HG03066 (cell line): ENCODE results near the gene CPLX3.

ENCODE experiments used
- ATAC-seq: cut with Tn5 transposase; IDR thresholded peaks from one replicate; pipeline ENCODE4 v1.9.1; 2021; ENCODE audit warnings: low read depth; ENCODE audit not compliant: unreplicated experiment

The CPLX3 gene

DNA sequence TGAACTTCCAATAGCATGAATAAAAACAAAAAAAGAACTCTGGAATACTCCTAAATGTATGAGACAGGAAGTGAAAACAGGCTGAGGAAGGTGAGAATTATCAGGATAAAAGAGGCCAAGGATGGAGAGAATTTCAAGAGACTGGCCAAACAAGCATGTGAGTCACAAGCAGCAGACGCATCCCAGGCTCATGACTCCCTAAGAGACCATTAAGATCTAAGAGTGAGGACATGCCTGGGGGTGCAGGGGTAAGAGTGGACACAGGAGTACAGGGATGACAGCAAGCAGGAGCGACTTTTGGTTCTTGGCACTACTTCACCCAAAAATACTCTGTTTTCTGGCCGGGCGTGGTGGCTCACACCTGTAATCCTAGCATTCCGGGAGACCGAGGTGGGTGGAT lies 39.7 kb downstream of the CPLX3 start:
- no peak for ATAC-seq

DNA sequence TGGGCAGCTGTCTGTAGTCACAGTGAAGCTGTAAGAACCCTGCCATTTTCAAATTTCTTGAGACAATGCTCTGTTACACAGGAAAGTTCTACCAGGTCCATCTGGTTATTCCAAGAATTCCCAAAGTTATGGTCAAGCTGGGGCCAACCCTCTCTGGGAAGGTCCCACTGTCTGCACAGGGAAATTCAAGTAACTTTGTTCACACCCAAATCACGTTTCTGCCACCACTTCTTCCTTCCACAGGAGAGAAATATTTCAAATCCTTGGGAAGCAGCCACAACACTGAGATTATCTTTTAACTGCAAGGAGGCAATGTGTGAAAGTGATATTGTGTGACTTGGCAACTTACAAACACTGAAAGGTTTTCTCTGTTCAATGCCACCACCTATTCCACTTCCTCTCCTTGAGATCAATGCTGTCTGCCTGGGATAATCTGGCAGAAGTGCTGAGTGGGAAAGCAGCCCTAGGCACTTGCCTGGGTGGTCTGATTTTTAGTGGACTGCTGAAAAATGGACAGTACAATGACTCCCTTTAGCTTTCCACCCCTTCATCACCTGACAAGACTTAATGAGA lies 41.1 kb downstream of the CPLX3 start:
- ATAC-seq: no peak

DNA sequence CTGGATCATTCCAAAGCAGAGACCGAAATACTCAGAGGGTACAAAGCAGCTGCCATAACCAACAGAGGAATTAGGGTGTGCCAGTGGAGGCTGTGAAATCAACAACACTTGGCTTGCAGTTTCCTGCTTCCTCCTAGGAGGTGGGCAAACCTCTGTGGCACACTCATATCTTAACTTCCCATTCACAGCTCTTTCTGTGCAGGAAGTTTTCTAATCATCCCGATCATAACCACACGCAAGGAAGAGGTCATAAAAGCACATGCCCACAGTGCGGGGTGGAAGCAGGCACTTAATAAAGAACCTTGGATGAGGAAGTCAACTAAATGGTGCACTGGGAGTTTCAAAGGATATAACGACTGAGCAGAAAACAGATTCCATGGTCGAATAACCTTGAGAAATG lies 41.6 kb downstream of the CPLX3 start:
- ATAC-seq: no peak

DNA sequence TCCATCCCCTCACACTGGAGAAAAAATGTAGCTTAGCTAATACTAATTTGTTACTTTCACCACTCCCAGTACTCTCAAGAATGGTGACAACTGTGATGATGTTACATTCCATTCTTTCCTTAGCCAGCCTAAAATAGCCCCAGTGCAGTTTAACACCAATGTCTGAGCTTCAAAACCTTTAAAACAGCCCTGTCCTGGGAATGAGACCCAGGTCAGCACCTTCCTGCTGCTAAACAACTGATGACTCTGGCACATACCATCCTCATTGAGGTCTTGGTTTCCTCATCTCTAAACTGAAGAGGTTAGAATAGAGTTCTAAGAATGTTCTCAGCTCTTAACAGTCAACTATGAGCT lies 42.9 kb downstream of the CPLX3 start:
- no peak for ATAC-seq

DNA sequence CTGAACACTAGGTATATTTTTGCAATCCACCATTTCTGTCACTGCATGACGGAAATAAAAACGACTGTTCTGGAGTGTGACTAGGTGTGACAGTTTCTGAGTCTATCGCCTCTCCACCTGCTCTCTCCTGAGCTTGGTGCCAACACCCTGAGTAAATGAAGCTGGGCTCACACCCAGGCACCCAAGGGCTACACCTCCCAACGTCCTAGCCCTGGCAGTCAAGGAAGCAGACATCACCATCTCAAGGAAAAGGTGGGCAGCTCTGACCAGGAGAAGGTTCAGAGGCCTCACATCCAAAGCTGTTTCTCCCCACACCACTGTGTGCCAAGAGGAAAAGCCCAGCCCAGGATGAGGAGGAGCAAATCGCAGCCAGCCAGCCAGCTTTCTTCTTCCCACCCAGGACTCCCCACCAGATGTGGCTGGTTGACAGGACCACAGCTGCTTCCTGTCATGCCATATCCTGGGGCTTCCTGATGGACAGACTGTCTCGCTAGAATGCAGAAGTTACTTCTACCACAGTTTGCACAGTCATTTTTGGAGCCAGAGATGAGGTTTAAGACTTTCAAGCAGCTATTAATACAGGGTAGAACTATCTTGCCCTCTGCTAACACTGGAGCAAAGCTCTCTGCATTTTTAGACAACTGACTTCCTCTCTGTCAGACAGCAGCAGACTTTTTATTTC lies 43.4 kb downstream of the CPLX3 start:
- ATAC-seq: peak; percentile 42

DNA sequence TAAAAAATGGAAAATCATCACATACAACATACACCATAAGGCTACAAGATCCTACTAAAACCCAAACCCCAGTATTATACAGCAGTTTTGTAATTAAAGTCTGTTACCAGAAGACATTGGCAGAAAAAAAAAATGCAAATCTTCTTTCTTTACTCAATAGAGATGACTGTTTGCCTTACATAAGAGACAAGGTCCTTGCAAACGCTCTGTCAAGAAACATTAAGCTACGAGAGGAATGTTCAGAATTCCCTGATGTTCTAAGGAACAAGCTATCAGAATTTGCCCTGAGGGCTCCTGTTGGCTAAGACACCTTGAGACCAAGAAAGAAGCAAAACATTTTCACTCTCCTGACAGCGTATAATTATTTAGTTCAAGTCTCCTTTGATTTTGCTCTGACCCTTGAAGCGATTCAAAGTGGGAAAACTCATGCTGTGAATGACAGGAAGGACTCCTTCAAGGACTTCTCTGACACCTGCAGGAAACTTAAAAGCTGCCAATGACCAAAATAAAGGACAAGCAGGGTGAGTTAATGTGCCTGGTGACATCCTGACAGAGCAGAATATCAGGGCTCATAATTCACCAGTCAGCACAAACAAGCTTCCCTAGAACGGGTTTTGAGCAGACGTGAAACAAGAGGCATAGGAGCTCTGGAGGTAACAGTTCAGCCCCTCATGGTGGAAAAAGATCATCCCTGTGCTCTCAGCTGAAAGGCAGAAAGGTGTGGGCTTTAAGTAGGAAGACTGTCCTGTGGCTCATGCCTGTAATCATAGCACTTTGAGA lies 44.2 kb downstream of the CPLX3 start:
- no peak for ATAC-seq

DNA sequence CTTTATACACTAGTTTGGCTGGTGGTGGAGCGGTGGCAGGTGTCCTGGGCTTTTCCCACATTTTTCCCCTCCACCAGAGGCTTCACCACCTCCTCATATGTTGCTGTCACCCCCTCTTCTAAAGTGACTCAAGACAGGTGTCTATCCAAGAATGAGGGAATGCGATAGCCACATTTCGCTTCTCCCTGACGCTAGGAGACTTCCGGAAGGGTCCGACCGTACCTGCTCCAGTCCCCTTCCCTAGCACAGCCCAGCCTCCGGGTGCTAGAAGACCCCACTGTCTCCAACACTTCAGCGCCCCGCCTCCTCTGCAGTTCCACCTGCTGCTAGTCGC lies 46.2 kb downstream of the CPLX3 start:
- ATAC-seq: no peak

DNA sequence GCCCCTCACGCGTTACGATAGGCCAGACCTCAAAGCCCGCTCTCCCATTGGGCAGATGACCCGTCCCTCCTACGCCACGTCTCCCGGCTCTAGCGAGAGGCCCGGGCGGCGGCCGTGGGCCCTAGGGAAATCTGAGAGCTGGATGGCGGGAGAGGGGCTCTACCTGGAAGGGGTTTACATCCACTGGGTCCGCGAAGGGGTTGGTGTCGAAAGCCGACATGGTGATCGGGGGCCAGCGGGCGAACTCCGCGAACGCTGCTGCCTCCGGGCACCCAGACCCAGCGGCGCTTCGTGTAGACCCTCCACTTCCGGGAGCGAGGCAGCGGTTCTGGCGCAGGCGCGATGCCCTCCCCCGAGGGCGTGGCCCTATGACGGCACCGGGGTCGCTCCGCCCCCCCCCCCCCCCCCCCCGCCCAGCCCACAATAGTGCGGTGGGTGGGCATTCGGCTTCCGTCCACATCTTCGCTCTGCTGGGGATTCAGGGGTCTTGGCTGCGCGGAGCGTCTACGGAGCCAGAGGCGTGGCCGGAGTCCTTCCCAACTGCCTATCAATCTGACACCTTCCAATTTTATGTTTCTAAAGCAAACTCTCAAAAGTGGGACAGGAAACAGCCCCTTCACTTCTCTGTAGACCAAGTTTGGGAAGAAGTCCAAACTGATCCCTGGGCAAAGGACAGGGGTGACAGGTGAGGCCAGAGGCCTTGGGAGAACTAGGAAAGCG lies 46.8 kb downstream of the CPLX3 start, which contains the start of gene SCAMP2:
Gene SCAMP2 (minus strand): TSS at position 330 of the 720 bp plus-strand sequence. CDS start 110 bp downstream, at position 220.
- peak; percentile 76 for ATAC-seq

DNA sequence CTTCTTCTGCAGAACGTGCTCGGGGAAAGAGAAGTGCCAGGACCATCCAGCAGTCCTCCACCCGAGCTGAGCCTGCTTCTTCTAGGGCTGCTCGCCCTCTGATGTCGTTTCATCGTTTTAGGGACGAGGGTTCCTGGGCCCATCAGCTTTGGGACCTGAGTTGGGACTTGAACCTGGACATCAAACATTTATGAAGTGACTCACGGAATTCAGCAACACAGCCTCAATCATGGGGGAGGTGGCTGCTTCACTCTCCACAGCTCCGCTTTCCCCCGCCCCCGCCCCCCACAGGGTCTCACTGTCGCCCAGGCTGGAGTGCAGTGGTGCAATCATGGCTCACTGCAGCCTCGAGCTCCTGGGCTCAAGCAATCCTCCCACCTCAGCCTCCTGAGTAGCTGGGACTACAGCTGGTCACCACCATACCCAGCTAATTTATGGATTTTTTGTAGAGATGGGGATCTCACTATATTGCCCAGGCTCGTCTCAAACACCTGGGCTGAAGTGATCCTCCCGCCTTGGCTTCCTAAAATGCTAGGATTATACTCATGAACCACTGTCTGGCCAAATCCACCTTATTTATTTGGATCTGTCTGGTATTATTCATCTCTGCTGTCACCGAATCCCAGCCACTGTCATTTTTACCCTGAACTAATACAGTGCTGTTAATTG lies 47.5 kb downstream of the CPLX3 start:
- no peak for ATAC-seq

DNA sequence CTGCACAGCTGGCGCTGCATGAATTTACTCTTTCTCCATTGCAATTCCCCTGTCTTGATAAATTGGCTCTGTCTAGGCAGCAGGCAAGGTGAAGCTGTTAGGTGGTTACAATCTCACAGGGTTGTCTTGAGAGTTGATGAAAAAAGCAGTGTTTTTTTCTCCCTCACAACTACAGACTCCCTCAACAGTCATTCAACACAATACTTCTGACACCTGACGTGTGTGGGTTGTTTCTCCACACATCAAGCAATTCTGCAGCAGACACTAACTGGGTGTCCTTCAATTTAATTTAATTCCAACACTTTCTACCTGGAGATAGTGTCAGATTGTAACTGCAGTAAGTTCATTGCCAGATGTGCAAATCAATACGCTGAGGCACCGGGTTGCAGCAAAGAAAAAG lies 51.8 kb downstream of the CPLX3 start:
- no peak for ATAC-seq
